ENCODE results near the gene PCDHGC4.

The PCDHGC4 gene

GRCh38 chr5:141521244-141521781 lies 36.5 kb downstream of the PCDHGC4 start:
- DNase-seq (ENCODE audit: low read depth) = no peak
- no peak overlapping the region for H3K4me3 ChIP-seq (ENCODE audit: low read depth, low read length)
- TF ChIP-seq CTCF (IDR thresholded peaks at IDR 0.05; ENCODE audit: insufficient read depth, low read depth, low read length, missing control alignments) = no peak

- DNase-seq (ENCODE audit: low read depth) = no peak
- no peak overlapping the region for H3K4me3 ChIP-seq (ENCODE audit: low read depth, low read length)
- TF ChIP-seq CTCF (IDR thresholded peaks at IDR 0.05; ENCODE audit: insufficient read depth, low read depth, low read length, missing control alignments) = no peak
Measured at GRCh38 chr5:141522301-141522700, 37.5 kb downstream of the PCDHGC4 start.

- TF ChIP-seq CTCF (IDR thresholded peaks at IDR 0.05; ENCODE audit: insufficient read depth, low read depth, low read length, missing control alignments) = no peak
- no peak for DNase-seq (ENCODE audit: low read depth)
- H3K4me3 ChIP-seq (ENCODE audit: low read depth, low read length) = no peak overlapping the region
Measured at GRCh38 chr5:141523991-141524390, 39.2 kb downstream of the PCDHGC4 start.

- peak; percentile 88 for DNase-seq (ENCODE audit: low read depth)
- TF ChIP-seq CTCF (IDR thresholded peaks at IDR 0.05; ENCODE audit: insufficient read depth, low read depth, low read length, missing control alignments) = peak; percentile 99
- no peak overlapping the region for H3K4me3 ChIP-seq (ENCODE audit: low read depth, low read length)
Measured at GRCh38 chr5:141524604-141525597, 40.1 kb downstream of the PCDHGC4 start.

- H3K4me3 ChIP-seq (ENCODE audit: low read depth, low read length) = no peak overlapping the region
- TF ChIP-seq CTCF (IDR thresholded peaks at IDR 0.05; ENCODE audit: insufficient read depth, low read depth, low read length, missing control alignments) = no peak
Measured at GRCh38 chr5:141525653-141526052, 40.8 kb downstream of the PCDHGC4 start.

GRCh38 chr5:141527426-141527825 lies 42.6 kb downstream of the PCDHGC4 start:
- H3K4me3 ChIP-seq (ENCODE audit: low read depth, low read length) = no peak overlapping the region
- no peak for TF ChIP-seq CTCF (IDR thresholded peaks at IDR 0.05; ENCODE audit: insufficient read depth, low read depth, low read length, missing control alignments)
- no peak for DNase-seq (ENCODE audit: low read depth)

More at GRCh38 chr5:141525653-141526052, 40.8 kb downstream of the PCDHGC4 start:
- DNase-seq (ENCODE audit: low read depth) = no peak
